H1 (cell line): ENCODE data around the gene SUPT4H1. TPM values are rescaled to one million over a fixed set of nuclear protein-coding genes. Genes with fewer than 3 reads are reported as not detected.

ENCODE experiments used
- CTBP2 ChIP-seq: IDR thresholded peaks from 2 replicates; pipeline ENCODE4 v1.7.0; 2011; ENCODE audit warnings: borderline replicate concordance, mild to moderate bottlenecking, moderate library complexity, mixed read lengths, low read length; ENCODE audit not compliant: insufficient read depth, insufficient read length
- CTCF ChIP-seq, 3 experiments: IDR thresholded peaks; 1 replicate in 2 of 3; 2 replicates in 1 of 3; pipeline versions ENCODE4 v1.5.1 to v1.6.1; 2011; ENCODE audit warnings: low read length in 3 of 3, mild to moderate bottlenecking in 3 of 3, inconsistent platforms in 2 of 3, low read depth in 1 of 3, moderate library complexity in 1 of 3; ENCODE audit not compliant: insufficient read depth in 1 of 3; ENCODE audit errors: control extremely low read depth in 1 of 3
- GTF2F1 ChIP-seq: IDR thresholded peaks from 2 replicates; pipeline ENCODE4 v1.6.1; 2012; ENCODE audit warnings: low read depth, low read length, improper control_type of control experiment, borderline replicate concordance
- RNF2 ChIP-seq: fragments of 200-900, 300-1000 bp; sonication (generic); IDR thresholded peaks from 2 replicates; pipeline ENCODE4 v1.7.1; 2016; ENCODE audit warnings: borderline replicate concordance, low read depth, mild to moderate bottlenecking, antibody characterized with exemption, low read length; ENCODE audit not compliant: poor library complexity, severe bottlenecking; ENCODE audit errors: missing control alignments
- polyA plus RNA-seq, 7 experiments: library from polyadenylated mRNA; depleted of rRNA in 3 of 7; stranded (reverse) in 5 of 7; unstranded in 2 of 7; fragments of >200 nt in 5 of 7; fragments of 200-250 nt in 2 of 7; gene quantifications; 1 replicate in 5 of 7; 2 replicates in 1 of 7; 4 replicates in 1 of 7; pipeline versions ENCODE4 v1.2.1 to v1.2.3, GENCODE V29; 2011 to 2013; ENCODE audit warnings: missing spikeins in 2 of 7, mixed read lengths in 2 of 7
- total RNA-seq: library from RNA; stranded (reverse); fragmentation: NEBNext Ultra II Directional; extraction: Animal tissue kit (Norgen Biotek cat#: 25700); gene quantifications from 2 replicates; pipeline ENCODE4 v1.2.1, GENCODE V29; 2021

SUPT4H1 gene
- total and polyA plus RNA-seq, 2 of the 8 experiments (the other 6 are each of a cell fraction or from before 2014, with no cell fraction given), result 112 to 143 TPM

DNA sequence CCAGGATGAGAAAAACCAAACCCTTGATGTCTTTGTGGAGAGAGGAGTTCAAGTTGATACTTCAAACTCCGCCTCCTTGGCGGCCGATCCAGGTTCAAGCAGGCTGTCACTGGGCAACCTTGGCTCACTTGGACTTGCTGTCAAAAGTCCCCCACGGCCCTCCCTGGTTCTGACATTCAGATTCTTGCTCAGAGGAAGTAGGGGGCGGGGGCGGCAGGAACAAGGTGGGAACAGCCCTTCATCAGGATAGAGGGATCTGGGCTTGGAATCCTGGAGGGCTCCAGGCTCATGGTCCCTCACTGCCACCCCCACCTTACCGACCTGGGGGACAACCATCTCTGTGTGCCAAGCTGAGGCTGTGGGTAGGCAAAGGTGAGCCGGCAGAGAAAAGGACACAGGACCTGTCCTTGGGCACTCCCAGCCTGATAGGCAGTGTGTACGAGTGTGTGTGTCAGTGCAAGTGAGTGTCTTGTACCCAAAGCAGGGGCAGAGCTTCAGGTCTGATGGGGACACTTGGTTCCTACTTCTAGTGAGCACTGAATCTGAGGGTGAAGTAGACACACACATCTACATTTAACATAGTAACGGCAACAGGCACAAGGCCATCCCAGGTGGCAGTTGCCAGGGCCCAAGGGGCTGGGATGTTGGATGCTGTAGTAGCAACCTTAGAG, 16.8 kb downstream of the SUPT4H1 start (continued):
- TF ChIP-seq CTCF (IDR thresholded peaks at IDR 0.05; ENCODE audit: control extremely low read depth in 1 of 3, insufficient read depth in 1 of 3, low read depth in 1 of 3, low read length in 3 of 3), result no peak
- TF ChIP-seq RNF2, result no peak
- no peak for TF ChIP-seq CTBP2
- no peak for TF ChIP-seq GTF2F1
